Breast epithelium (tissue), 3 donors: ENCODE results near the gene CLUH.

Experiments
- CTCF ChIP-seq, 3 donors: fragments of 450-650 bp; IDR thresholded peaks; one replicate each; pipeline ENCODE4 v1.5.1; 2016 to 2017; ENCODE audit warnings: antibody characterized with exemption in 3 of 3, mild to moderate bottlenecking in 3 of 3, moderate library complexity in 3 of 3
- POLR2A ChIP-seq: fragments of 450-650 bp; IDR thresholded peaks from one replicate; pipeline ENCODE4 v1.6.1; 2016; ENCODE audit warnings: antibody characterized with exemption, mild to moderate bottlenecking, moderate library complexity
- POLR2AphosphoS5 ChIP-seq, 3 donors: sonication (generic); formaldehyde crosslinking; IDR thresholded peaks; one replicate each; pipeline ENCODE4 v1.6.1; 2017; ENCODE audit warnings: antibody characterized with exemption in 3 of 3

- TF ChIP-seq POLR2AphosphoS5 (IDR thresholded peaks at IDR 0.05), result no peak
- no peak for TF ChIP-seq CTCF (IDR thresholded peaks at IDR 0.05)
- TF ChIP-seq POLR2A, result no peak
Measured at GRCh38 chr17:2689411-2690164, 22.0 kb downstream of the CLUH start.
